Measurements from ENCODE around the gene ZCCHC24.

The ZCCHC24 gene

GRCh38 chr10:79445161-79445976, at the start of gene ZCCHC24:
TSS of gene ZCCHC24 (minus strand) at chr10:79445624. CDS start at chr10:79445440, 184 bp downstream.
- Mint-ChIP-seq H3K4me1 (peaks cover 85% of the 10 kb centered on the region), H3K27ac (peak within 1 kb of the TSS; percentile 97), H3K9me3 (no peaks in the 10 kb centered on the region), H3K36me3 (ENCODE audit: low read depth) (no peaks in the 10 kb centered on the region), H3K4me3 (peak within 1 kb of the TSS; percentile 93), H3K27me3 (ENCODE audit: low read depth, poor library complexity) (peaks cover 18% of the 10 kb centered on the region)
- TF ChIP-seq CTCF (IDR thresholded peaks at IDR 0.05): no peak
- DNase-seq: peak; percentile 98

GRCh38 chr10:79493806-79494205, 48.4 kb upstream of the ZCCHC24 start:
- no peak for TF ChIP-seq CTCF (IDR thresholded peaks at IDR 0.05)
- H3K4me3 Mint-ChIP-seq: no peak overlapping the region
- H3K27ac Mint-ChIP-seq: no peak overlapping the region
- no peak for DNase-seq
- H3K9me3 Mint-ChIP-seq: peaks cover 4% of the 10 kb centered on the region
- no peaks in the 10 kb centered on the region for H3K36me3 Mint-ChIP-seq (ENCODE audit: low read depth)
- peaks cover 28% of the 10 kb centered on the region for H3K27me3 Mint-ChIP-seq (ENCODE audit: low read depth, poor library complexity)
- peaks cover 22% of the 10 kb centered on the region for H3K4me1 Mint-ChIP-seq

- Mint-ChIP-seq H3K36me3 (ENCODE audit: low read depth) (no peaks in the 10 kb centered on the region), H3K27ac (no peak overlapping the region), H3K27me3 (ENCODE audit: low read depth, poor library complexity) (peaks cover 21% of the 10 kb centered on the region), H3K9me3 (peaks cover 4% of the 10 kb centered on the region), H3K4me1 (peaks cover 31% of the 10 kb centered on the region), H3K4me3 (no peak overlapping the region)
- DNase-seq: no peak
- no peak for TF ChIP-seq CTCF (IDR thresholded peaks at IDR 0.05)
These were observed 47.4 kb upstream of the ZCCHC24 start for GRCh38 chr10:79492839-79493238.

GRCh38 chr10:79492256-79492655, 46.8 kb upstream of the ZCCHC24 start:
- Mint-ChIP-seq H3K4me1 (peaks cover 33% of the 10 kb centered on the region), H3K4me3 (no peak overlapping the region), H3K36me3 (ENCODE audit: low read depth) (no peaks in the 10 kb centered on the region), H3K9me3 (peaks cover 4% of the 10 kb centered on the region), H3K27ac (no peak overlapping the region), H3K27me3 (ENCODE audit: low read depth, poor library complexity) (peaks cover 15% of the 10 kb centered on the region)
- TF ChIP-seq CTCF (IDR thresholded peaks at IDR 0.05): no peak
- DNase-seq: no peak

- no peak for DNase-seq
- Mint-ChIP-seq H3K27me3 (ENCODE audit: low read depth, poor library complexity) (peaks cover 17% of the 10 kb centered on the region), H3K4me1 (peaks cover 34% of the 10 kb centered on the region), H3K9me3 (peaks cover 3% of the 10 kb centered on the region), H3K4me3 (no peak overlapping the region), H3K27ac (no peak overlapping the region), H3K36me3 (ENCODE audit: low read depth) (no peaks in the 10 kb centered on the region)
- no peak for TF ChIP-seq CTCF (IDR thresholded peaks at IDR 0.05)
These were observed 45.9 kb upstream of the ZCCHC24 start for GRCh38 chr10:79491143-79491835.
